Heart left ventricle (tissue), 16 donors: Measurements from ENCODE around the gene GABBR2. TPM values are rescaled to one million over a fixed set of nuclear protein-coding genes. Genes with fewer than 3 reads are reported as not detected.

Experiments used
- ATAC-seq, 4 donors: fragments of 200-7000 bp; cut with Tn5 transposase; one replicate each; pipeline ENCODE4 v1.9.1; 2020 to 2022; ENCODE audit warnings: moderate library complexity in 4 of 4, mild to moderate bottlenecking in 3 of 4, moderate number of reproducible peaks in 1 of 4
- DNase-seq, 5 donors: peaks; one replicate each; pipeline ENCODE4 v3.0.0-alpha.2; 2020
- H3K27ac ChIP-seq, 12 donors: fragments of 200-600 bp; sonication (generic) in 4 of 12; one replicate each; pipeline versions ENCODE4 v1.5.0 to v1.8.0; 2016 to 2022; ENCODE audit warnings: mild to moderate bottlenecking in 2 of 12
- H3K27me3 ChIP-seq, 9 donors: fragments of 200-600 bp; sonication (generic) in 2 of 9; one replicate each; pipeline versions ENCODE4 v1.5.1 to v1.8.0; 2016 to 2022; ENCODE audit warnings: mild to moderate bottlenecking in 3 of 9
- H3K36me3 ChIP-seq, 9 donors: fragments of 200-600 bp; sonication (generic) in 2 of 9; one replicate each; pipeline versions ENCODE4 v1.5.0 to v1.8.0; 2018 to 2022; ENCODE audit warnings: mild to moderate bottlenecking in 2 of 9
- H3K4me1 ChIP-seq, 12 donors: fragments of 200-600 bp; sonication (generic) in 4 of 12; one replicate each; pipeline versions ENCODE4 v1.5.0 to v1.8.0; 2016 to 2022; ENCODE audit warnings: mild to moderate bottlenecking in 3 of 12
- H3K4me3 ChIP-seq, 12 donors: fragments of 200-600 bp; sonication (generic) in 4 of 12; one replicate each; pipeline versions ENCODE4 v1.5.0 to v1.8.0; 2017 to 2022; ENCODE audit warnings: mild to moderate bottlenecking in 9 of 12, moderate library complexity in 4 of 12
- H3K9me3 ChIP-seq, 12 donors: fragments of 200-600 bp; sonication (generic) in 4 of 12; one replicate each; pipeline versions ENCODE4 v1.5.0 to v1.8.0; 2016 to 2022; ENCODE audit warnings: mild to moderate bottlenecking in 1 of 12
- CTCF ChIP-seq, 12 donors: fragments of 200-600 bp; sonication (generic) in 4 of 12; IDR thresholded peaks; one replicate each; pipeline versions ENCODE4 v1.5.0 to v1.8.0; 2018 to 2022; ENCODE audit warnings: antibody characterized with exemption in 12 of 12, mild to moderate bottlenecking in 5 of 12
- POLR2A ChIP-seq, 2 donors: fragments of 450-650 bp; IDR thresholded peaks; one replicate each; pipeline ENCODE4 v1.6.1; 2017; ENCODE audit warnings: antibody characterized with exemption in 2 of 2, mild to moderate bottlenecking in 2 of 2, moderate library complexity in 2 of 2
- WGBS, 4 donors: extraction: QIAGEN DNeasy Blood & Tissue Kit in 2 of 4; methylation state at CpG; one replicate each; pipeline versions ENCODE4 v1.1.5 to v1.1.7; 2013 to 2018; 5-methylcytosine and 5-hydroxymethylcytosine counted together
- intact Hi-C, 10 donors: fragments of 100-400 bp; cut with DNase I; formaldehyde crosslinking; loops; one replicate each; pipeline versions ENCODE4 v1.11.1 to v1.14.2; 2022
- polyA plus RNA-seq, 2 donors: library from polyadenylated mRNA; stranded (reverse); fragments of 200-250 nt; gene quantifications; one replicate each; pipeline ENCODE4 v1.2.3, GENCODE V29; 2013
- total RNA-seq, 9 donors: library from RNA; depleted of rRNA in 2 of 9; stranded (reverse); fragments of >200 nt in 2 of 9; fragmentation: NEBNext Ultra II Directional in 3 of 9; extraction: Animal tissue kit (Norgen Biotek cat#: 25700) in 3 of 9; gene quantifications; one replicate each; pipeline versions ENCODE4 v1.1.0 to v1.2.4, GENCODE V29; 2016 to 2023
- donor health status: ischemic (EF 13 %, LVEDD 7.1; RV severe dilation, severe dysfunction).
- donor health status: healthy with polysubstance abuse.
- donor health status: DM: no; HTN: yes; CAD: no.
- donor health status: DM: no; HTN: no; CAD: no.
- donor health status: ischemic (EF 25% LVEDD 6.9; RV normal size, moderate dysfunction).
- donor health status: ischemic (EF 25% LVEDD 5.7; RV mildly dilated, moderate dysfunction).
- donor health status: healthy.
- donor health status: DM: yes; HTN: yes; CAD: no.
- donor health status: ischemic (EF 35%, LVEDD 5.7; RV mildly dilated, moderate dysfunction).
- donor health status: nonischemic (EF 11% LVEDD 7.7; RV severe dilation, severe dysfunction).
- donor health status: DM: yes; HTN: yes; CAD: no.
- donor health status: PGD.
- donor health status: ischemic (EF 29% LVEDD 5.4; RV normal size, mild dysfunction).
- donor health status: nonischemic (EF 23%, LVEDD 6.1; RV moderate dilation, normal function).

Gene GABBR2
- total and polyA plus RNA-seq, 11 donors: 0.11 to 3.4 (median 0.58) TPM

DNA sequence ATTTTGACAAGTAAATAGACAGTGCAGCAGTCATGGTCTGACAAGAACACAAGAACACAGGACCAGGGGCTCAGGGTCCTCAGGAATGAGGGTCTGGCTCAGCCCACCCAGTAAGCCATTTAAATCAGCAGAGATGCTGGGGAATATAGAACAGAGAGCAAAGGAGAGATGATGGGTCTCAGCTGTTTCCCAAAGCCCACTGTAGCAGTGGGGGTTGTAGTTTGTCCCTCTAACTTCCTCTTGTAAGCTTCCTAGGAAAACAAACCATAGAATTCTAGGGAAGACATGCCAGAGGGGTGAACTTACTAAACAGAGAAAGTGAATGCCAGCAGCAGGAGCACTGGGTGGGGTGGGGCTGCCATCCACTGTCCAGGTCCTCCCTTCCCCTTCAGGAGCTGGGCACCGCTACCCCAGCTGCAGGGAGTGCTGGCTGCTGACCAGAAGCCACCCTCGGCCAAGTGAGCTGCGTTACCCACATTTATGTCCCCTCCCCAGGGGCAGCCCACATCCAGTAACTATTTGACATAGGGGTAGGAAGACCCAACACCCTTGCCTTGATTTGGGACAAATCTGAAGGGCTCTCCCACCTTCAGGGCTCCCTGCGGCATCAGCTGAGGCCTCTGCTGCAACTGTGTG lies 41.6 kb downstream of the GABBR2 start:
- no peaks in the 10 kb centered on the region for H3K36me3 ChIP-seq
- H3K4me1 ChIP-seq: no peaks in the 10 kb centered on the region
- H3K9me3 ChIP-seq: no peaks in the 10 kb centered on the region
- H3K4me3 ChIP-seq: no peak overlapping the region
- ATAC-seq: no peak
- H3K27me3 ChIP-seq: peaks cover 0 to 2% (median 0%) of the 10 kb centered on the region in 9 donors
- intact Hi-C loops: no loop called here
- 64 to 72% (median 69%) methylated on average over 4 of the region's 4 CpGs for WGBS, 4 donors
- DNase-seq: no peak
- TF ChIP-seq POLR2A (IDR thresholded peaks at IDR 0.05) (no peak), CTCF (IDR thresholded peaks at IDR 0.05) (no peak)
- no peak overlapping the region for H3K27ac ChIP-seq

DNA sequence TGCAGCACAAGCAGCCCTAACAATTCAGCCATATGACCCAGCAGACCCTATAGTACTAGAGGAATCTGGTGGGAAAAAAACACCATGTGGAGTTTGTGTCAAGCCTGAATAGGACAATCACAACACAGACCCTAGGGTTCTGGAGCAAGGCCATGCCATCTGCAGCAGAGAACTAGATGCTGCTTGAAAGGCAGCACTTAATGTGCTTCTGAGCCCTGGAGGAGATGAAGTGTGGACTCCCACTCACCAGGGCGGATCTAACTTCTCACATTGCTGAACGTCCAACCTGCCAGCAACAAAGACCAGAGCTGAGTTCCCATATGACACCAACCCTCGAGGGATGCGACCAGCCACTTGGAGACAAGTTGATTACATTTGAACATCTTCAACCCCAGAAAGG lies 43.2 kb downstream of the GABBR2 start:
- Histone ChIP-seq H3K27ac (no peak overlapping the region), H3K4me1 (no peaks in the 10 kb centered on the region), H3K9me3 (no peaks in the 10 kb centered on the region), H3K27me3 (no peaks in the 10 kb centered on the region), H3K4me3 (no peak overlapping the region), H3K36me3 (no peaks in the 10 kb centered on the region)
- ATAC-seq (no peak), DNase-seq (no peak)
- intact Hi-C loops: no loop called here
- WGBS, 4 donors: 61 to 70% (median 66%) methylated on average over 4 of the region's 4 CpGs
- no peak for TF ChIP-seq CTCF (IDR thresholded peaks at IDR 0.05)
- no peak for TF ChIP-seq POLR2A (IDR thresholded peaks at IDR 0.05)

DNA sequence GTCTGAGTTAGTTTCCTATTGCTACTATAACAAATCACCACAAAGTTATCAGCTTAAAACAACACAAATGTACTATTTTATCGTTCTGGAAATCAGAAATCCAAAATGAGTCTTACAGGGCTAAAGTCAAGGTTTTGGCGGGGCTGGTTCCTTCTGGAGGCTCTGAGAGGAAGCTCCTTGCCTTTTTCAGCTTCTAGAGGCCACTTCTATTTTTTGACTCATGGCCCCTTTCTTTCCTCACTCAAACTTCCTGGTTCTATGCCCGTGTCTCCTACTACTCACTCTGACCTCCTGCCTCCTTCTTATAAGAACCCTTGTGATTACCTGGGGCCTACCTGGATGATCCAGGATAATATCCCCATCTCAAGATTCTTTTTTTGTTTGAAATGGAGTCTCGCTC lies 48.2 kb downstream of the GABBR2 start:
- no peaks in the 10 kb centered on the region for H3K9me3 ChIP-seq
- H3K36me3 ChIP-seq: no peaks in the 10 kb centered on the region
- H3K27me3 ChIP-seq: no peaks in the 10 kb centered on the region
- intact Hi-C loops: no loop called here
- ATAC-seq (no peak), DNase-seq (no peak)
- 66 to 72% (median 70%) methylated on average over 4 of the region's 4 CpGs for WGBS, 4 donors
- no peaks in the 10 kb centered on the region for H3K4me1 ChIP-seq
- TF ChIP-seq CTCF (IDR thresholded peaks at IDR 0.05): no peak
- TF ChIP-seq POLR2A (IDR thresholded peaks at IDR 0.05): no peak
- H3K4me3 ChIP-seq: no peak overlapping the region
- H3K27ac ChIP-seq: no peak overlapping the region

GRCh38 chr9:98658951-98659351 lies 49.8 kb downstream of the GABBR2 start:
- Histone ChIP-seq H3K27me3 (no peaks in the 10 kb centered on the region), H3K4me1 (no peaks in the 10 kb centered on the region), H3K36me3 (no peaks in the 10 kb centered on the region), H3K9me3 (no peaks in the 10 kb centered on the region), H3K27ac (no peak overlapping the region), H3K4me3 (no peak overlapping the region)
- TF ChIP-seq POLR2A (IDR thresholded peaks at IDR 0.05): no peak
- no peak for TF ChIP-seq CTCF (IDR thresholded peaks at IDR 0.05)
- ATAC-seq: no peak
- intact Hi-C loops: no loop called here
- 55 to 62% (median 59%) methylated on average over 1 of the region's 1 CpG for WGBS, 4 donors
- DNase-seq: no peak
